SKM-1 treated with dmso at 0.1 percent for 144 hours (cell line): ENCODE data around the gene GARIN5B.
"Not testable (repeated sequence)": the region's sequence is repeated elsewhere in the genome, so short reads cannot be mapped to it uniquely, and the experiment has no call there.

Experiments used
- DNase-seq: peaks from one replicate; lab custom pipeline; 2025; ENCODE audit not compliant: unreplicated experiment; lab: John Stamatoyannopoulos, UW

Gene GARIN5B

DNA sequence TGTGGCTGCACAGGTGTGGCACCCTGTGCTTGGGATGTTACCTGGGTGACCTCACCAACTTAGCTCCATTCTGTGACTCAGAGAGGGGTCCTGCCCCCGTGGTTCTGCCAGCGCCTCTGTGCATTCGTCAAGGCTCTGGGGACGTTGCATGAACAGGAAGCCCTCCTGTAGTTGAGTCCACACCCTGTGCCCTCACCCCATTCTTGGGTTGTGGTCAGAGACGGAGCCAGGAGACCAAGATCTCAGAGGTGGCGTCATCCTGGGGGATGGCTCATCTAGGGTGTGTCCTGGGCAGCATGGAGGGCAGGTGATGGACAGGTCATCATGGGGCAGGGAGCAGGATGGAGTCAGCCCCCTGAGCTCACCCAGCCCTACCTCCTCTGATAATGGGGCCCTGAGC lies 11.0 kb downstream of the GARIN5B start:
- no peak for DNase-seq

DNA sequence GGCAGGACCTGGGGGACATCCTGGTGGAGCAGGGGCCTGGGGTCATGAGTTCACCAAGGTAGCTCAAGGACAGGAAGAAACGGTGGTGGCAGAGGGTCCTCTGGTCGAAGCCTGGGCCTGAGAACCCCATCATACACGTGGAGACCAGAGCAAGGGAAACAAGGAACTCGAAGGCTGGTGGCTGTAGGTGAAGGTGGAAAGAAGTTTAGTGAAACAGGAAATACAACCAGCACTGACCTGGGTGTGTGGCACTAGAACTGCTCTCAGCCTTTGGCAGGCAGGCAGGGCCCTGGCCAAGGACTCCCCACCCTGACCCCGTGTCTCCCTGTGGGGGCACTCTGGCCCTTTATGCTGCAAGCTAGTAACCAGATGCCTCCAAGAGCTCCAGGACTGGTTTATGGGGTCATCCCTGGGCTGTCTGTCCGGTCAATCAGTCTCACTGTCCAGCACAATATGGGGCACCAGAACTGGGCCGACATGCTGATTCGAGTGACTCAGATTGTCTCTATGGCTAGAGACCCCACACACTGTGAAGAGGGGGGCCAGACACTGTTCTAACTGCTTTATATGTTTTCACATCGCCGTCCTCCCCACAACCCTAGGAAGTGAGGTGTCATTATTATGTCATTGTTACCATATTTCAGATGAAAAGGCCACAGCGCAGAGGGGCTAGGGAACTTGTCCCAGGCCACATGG lies 12.3 kb downstream of the GARIN5B start:
- no peak for DNase-seq

DNA sequence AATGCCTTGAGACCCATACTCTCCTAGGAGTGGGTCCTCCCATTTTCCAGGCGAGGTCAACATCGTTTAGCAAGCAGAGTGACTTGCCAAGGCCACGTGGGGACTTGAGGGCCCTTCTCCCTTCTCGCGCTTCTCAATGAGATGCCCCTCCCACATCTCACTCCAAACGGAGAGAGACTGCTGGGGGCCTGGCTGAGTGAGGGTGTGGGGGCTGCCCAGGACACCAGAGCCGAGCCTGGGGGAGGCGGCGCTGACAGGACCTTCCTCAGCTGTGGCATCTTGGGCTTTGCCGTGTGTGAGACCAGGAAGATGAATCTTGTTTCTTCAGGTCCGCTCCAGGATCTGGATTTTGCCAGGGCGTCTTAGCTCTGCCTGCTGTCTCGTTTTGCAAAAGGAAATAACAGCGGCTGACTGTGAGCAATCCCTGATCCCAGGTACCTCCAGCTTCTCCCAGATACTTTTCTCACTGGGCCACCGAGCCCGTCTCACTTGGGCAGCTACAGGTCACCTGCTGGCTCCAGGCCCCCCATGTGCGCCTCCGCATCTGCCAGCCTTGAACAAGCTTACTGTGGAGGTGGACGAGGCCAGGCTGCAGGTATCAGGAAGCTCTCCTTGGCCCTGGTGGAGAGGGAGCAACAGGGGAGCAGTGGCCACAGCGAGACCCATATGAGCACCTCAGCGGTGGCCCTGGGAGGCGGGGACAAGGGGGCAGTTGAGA lies 14.6 kb downstream of the GARIN5B start:
- DNase-seq = no peak

DNA sequence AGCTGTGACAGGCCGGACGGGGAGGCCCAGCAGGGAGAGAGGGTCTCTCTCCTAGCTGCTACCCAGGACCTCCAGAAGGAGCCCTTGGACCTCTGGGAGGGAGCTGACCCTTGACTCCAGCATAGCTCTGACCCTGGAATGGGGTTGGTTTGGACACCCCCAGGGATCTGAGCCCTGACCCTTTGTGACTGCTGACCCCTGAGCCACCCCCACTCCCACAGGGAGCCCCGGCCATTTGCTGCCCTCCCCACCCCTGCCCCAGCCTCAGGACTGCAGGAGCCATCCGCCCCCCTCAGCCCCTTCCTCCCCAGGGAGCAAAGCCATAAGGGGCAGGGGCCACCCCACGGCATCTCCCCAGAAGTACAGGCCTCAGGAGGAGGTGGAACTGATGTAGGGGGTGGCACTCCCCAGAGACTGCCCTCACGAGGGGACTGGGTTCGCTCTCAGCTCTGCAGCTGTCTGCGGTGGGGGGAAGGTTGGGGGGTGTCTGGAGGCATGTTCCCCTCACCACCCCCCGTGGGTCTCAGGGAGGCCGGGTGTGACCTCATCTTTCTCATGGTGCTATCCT lies 15.5 kb downstream of the GARIN5B start:
- no peak for DNase-seq

DNA sequence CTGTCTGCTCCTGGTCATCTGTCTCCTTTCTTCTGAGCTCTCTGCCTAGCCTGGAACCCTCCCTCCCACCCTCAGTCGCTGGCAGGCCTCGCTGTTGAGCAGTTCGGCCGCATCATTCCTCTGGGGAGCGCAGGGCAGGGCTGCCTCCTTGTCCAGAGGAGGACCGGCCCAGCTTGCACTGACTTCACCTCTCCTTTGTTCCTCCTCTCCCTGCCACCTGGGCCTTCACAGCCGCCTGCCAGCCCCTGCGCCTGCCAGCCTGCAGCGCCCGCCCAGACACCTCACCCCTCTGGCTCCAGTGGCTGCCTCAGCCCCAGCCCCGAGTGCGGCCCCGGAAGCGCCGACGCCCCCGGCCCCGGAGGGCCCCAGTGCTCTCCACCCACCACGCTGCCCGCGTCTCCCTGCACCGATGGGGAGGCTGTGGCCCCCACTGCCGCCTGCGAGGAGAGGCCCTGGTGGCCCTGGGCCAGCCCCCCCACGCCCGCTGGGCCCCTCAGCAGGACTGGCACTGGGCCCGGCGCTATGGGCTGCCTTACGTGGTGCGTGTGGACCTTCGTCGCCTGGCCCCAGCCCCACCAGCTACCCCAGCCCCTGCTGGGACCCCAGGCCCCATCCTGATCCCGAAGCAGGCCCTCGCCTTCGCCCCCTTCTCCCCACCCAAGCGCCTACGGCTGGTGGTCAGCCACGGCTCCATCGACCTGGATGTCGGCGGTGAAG lies 16.2 kb downstream of the GARIN5B start:
- no peak for DNase-seq

DNA sequence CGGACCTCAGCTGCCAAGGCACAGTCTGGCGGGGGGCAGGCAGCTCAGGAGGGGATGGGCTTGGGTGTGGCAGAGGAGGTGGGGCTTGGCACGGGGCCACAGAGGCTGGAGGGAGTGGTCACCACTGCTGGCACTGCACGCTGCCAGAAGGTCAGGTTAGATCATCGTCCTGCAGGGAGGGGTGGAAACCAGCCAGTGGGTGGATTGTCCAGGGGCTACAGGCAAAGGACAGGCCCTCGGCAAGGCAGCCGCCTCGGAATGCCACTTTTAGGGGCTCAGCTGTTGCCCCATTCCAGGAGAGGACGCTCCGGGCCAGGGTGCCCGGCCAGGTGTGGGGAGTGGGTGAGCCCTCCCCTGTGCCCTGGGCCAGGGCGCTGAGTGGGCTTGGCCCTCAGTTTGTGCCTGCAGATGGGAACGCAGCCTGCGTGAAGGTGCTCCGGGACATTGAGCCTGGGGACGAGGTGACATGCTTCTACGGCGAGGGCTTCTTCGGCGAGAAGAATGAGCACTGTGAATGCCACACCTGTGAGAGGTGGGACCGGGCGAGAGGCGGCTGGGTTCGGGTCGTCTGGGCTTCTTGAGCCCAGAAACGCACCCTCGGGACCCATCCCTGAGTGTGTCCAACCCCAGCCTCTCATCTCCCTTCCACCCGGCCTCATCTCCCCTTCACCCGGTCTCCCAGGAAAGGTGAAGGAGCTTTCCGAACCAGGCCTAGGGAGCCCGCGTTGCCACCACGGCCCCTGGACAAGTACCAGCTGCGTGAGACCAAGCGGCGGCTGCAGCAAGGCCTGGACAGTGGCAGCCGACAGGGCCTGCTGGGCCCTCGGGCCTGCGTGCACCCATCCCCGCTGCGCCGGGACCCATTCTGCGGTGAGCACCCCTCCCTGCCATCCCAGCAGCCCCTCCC lies 17.0 kb downstream of the GARIN5B start:
- no peak for DNase-seq

DNA sequence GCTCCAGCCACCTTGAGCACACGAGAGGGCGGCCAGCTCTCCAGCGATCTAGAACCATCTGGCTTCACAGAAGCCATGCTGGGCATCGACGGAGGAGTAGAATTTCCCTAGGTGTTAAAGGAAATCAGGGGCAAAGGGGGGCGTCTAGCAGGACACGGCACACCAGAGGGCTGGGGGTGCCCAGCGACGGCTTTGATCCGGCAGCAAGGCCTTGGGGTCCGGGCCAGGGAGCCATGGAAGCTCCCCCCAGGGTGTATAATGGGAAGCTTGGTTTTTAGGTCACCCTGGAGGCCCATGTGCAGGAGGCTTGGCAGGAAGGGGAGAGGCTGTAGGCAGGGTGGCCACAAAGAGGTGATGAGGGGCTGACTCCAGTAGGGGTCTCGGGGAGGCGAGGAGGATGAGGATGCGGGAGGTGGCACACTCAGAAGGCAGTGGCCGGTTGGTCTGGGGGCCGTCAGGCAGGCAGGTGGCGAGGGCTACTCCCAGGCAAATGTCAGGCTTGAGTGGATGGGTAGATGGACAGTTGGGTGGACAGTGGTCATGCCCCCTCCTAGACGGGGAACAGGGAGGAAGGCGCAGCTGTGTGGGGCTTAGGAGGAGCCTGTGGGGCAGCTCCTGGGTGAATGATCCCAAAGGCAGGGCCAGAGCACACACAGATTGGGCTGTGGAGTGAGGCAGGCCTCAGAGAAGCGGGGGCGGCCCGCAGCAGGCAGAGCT lies 17.8 kb downstream of the GARIN5B start:
- no peak for DNase-seq

DNA sequence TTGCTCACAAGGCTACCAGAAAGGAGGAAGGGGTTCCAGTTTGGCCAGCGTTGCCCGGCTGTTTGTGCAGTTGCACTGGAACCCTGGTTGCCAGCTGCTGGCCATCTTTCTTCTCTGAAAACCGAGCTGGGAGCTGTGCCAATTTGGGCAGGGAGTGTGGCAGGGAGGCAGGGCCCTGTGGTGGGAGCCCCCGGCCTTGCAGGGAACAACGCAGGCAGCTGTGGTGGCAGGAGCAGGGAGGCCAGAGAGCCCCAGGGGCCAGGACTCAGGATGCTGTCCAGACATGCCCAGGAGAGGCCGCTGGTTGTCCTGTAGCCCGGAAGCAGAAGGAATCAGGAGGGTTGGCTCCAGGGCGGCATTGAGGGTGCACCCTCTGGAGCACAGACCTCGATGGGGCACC lies 18.6 kb downstream of the GARIN5B start:
- no peak for DNase-seq

DNA sequence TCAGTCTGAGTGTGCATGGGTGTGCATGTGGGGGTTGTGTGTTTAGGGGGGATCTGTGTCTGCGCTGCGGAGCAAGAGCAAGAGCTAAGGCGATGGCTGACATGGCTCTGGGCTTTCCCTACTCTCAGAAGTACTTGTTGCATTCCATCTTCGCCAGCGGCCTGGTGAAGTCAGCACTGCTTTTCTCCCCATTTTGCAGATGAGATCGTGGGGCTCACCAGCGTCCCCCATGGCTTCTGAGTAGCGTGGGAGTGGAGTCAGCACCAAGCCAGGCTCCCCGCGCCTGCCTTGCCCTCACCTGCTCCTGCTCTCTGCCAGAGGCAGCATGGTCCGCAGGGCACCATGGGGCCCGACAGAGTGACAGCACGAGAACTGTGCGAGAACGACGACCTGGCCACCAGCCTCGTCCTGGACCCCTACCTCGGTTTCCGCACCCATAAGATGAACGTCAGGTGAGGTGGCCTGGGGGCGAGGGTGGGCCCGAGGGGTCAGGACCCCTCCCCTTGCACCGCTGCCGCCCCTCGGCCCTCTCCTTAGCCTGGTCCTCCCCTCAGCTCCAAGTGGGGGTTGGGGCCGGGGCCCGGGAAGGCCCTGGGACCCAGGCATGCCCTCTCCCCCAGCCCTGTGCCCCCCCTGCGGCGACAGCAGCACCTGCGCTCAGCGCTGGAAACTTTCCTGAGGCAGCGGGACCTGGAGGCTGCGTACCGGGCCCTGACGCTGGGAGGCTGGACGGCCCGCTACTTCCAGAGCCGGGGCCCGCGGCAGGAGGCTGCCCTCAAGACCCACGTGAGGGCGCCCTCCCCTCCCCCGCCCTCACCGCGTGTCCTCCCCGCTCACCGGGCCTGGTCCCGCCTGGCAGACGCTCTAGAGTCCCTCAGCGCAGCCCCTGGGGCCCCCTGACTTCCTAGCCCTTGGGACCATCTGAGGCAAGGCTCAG lies 21.2 kb downstream of the GARIN5B start:
- DNase-seq = no peak

DNA sequence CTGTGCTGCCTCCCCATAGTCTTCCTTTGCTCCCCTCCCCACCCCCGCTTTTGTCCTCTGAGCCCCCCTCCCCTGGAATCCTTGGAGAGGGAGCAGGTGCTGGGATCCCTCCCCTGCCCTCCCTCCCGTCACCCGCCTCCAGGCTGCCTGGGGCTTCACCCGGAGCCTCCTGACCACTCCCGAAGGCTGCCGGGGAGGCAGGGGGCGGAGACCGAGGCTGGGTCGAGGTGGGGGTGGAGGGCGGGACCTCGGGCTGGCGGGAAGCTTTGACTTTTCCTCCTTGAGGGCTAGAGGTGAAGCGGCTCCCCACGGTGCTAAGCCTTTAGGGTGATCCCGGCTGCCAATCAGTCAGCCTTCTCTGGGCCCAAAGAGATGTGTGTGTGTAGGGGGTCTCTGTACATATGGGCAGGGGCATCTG lies 21.9 kb downstream of the GARIN5B start:
- DNase-seq = no peak

DNA sequence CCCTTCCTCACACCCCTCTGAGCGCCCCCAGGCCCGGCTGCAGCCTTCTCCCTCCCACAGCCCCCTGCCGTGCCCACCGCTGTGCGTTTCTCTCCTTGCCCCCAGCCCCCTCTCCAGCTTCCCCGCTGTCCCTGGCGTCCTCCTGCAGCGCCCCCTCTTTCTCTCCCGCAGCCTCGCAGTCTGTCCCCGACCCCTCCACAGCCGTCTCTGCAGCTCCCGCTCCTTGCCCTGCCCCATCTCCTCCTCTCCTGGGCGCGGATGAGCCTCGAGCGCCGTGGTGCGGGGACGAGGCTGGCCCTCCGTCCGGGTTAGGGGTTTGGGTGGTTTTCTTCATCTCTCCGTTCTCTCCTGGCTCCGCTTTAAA lies 22.3 kb downstream of the GARIN5B start:
- DNase-seq = no peak

DNA sequence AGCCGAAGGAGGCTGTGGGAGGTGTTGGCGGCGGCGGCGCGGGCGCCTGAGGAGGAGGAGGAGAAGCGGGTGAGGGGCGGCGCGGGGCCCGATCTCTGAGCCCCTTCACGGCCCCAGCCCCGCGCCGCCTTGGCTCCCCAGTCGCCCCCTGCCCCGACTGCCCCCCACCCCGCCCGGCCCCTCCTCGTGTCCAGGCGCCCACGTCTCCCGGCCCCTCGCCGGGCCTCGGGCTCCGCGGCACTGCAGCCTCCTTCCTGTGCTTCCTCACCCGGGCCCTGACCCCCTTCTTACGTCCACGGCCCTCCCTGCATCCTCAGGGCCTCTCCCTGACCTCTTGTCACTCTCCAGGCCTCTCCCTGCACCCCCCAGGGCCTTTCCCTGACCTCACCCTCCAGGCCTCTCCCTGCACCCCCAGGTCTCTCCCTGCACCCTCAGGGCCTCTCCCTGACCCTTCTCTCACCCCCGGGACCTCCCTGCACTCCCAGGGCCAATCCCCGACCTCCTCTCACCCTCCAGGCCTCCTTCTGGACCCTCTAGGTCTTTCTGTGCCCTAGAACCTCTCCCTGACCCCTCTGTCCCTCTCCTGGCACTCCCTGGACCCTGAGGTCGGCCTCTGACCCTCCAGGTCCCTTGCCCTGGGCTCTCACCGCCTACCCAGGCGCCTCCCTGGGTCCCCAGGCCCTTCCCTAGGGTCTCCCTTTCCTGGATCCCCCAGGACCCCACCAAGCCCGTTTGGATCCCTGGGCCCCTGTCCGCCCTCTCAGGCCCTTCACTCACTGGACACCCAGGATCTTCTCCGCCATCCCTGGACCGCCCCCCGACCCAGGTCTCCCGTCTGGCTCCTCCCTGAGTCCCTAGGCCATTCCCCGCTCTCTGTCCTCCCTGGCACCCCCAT lies 22.9 kb downstream of the GARIN5B start:
- no peak for DNase-seq

DNA sequence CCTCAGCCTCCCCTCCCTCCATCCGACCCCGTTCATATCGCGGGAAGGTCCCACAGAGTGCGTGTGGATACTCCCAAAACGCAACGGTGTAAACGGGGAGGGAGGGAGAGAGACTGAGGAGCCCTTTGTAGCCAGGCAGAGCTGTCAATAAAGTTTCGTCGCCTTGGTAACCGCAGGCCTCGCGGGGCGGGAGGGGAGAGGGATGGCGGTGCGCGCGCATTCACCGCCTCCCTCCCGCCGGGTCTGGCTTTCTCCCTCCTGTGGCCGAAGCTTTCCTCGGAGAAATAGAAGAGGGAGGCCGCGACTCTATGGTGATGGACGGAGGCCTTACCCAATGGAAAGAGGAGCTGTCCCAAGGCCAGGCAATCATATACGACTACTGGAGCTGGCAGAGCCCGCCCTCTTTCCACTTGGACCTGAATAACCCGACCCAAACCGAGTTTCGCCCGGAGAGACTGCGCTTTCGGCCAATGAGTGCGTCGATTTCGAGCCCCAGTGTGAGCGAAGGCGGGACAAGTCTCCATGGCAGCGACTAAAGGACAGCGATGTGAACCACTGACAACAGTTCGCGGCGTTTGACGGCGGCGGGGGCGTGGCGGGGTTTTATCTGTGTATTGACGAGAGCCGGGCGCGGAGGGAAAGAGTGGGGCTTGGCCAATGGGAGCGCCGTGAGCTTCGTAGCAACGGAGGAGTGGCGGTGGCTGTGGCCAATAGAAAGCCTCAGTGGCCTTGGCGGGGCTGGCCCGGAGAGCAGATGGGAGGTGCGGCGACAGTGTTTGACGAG lies 23.8 kb downstream of the GARIN5B start, which contains the start of gene KMT5C:
Gene KMT5C, plus strand, starts transcription at position 772 of the 784 bp plus-strand sequence. CDS start 2,061 bp downstream, outside the sequence.
- DNase-seq = peak; percentile 99

DNA sequence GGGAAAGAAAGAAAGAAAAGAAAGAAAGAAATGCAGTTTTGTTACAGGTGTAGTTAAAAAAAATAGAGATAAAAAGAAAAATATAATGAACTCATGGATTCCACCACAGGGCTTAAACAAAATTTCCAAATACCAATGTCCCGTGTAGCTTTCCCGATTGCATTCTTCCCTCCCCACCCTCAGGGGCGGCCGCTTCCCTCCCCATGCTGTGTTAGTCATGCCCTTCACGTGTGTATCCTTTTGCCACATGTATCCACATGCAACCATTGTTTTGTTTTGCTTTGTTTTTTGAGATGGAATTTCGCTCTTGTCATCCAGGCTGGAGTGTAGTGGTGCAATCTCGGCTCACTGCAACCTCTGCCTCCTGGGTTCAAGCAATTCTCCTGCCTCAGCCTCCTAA lies 27.0 kb downstream of the GARIN5B start:
- no peak for DNase-seq

DNA sequence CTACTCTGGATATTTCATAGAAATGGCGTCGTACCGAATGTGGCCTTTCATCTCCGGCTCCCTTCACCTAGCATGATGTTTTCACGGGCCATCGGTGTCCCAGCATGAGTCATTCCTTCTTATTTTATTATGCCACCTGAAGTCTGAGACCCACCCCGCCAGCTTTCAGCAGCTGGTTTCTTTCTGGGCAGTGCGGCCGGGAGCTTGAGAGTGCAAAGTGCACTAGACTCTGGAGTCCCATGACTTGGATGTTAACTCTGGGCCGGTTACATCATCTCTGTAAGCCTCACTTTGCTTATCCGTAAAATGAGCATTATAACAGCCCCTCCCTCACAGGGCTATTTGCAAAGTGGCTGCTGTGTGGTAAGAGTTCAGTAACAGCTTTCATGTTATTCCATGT lies 29.2 kb downstream of the GARIN5B start:
- DNase-seq = no peak

DNA sequence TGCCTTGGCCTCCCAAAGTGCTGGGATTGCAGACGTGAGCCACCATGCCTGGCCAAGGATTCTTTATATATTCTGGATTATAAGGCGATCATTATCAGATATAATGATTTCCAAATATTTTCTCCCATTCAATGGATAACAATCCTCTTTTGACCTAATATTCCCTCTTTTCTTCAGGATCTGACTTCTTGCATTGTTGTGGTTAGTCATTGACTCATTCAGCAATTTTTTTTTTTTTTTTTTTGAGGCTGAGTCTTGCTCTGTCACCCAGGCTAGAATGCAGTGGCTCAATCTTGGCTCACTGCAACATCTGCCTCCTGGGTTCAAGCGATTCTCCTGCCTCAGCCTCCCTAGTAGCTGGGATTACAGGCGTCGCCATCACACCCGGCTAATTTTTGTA lies 33.3 kb downstream of the GARIN5B start:
- not testable (repeated sequence) for DNase-seq

DNA sequence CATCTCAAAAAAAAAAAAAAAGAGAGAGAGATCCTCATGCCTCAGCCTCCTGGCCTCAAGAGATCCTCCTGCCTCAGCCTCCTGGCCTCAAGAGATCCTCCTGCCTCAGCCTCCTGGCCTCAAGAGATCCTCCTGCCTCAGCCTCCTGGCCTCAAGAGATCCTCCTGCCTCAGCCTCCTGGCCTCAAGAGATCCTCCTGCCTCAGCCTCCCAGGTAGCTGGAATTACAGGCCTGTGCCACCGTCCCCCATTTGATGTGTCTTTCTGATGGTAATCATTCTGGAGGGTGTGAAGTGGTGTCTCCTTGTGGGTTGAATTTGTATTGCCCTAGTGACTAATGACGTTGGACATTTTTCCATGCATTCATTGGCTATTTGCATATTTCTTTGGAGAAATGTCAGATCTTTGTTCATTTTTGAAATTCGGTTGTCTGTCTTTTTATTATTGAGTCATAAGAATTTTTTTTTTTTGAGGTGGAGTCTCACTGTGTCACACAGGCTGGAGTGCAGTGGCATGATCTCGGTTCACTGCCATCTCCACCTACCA lies 34.2 kb downstream of the GARIN5B start:
- not testable (repeated sequence) for DNase-seq
